SK-N-MC (cell line): Measurements from ENCODE around the gene CCDC194.

ENCODE experiments used
- EZH2 ChIP-seq: fragments of 200-600 bp; sonication (generic); IDR thresholded peaks from one replicate; pipeline ENCODE4 v1.6.1; 2017; ENCODE audit warnings: antibody characterized with exemption
- FOXP2 ChIP-seq: optimal IDR thresholded peaks from 2 replicates; pipeline ENCODE3; 2011; ENCODE audit warnings: mild to moderate bottlenecking, moderate library complexity; ENCODE audit not compliant: insufficient read depth; ENCODE audit errors: extremely low read length, control extremely low read depth
- POLR2AphosphoS5 ChIP-seq: IDR thresholded peaks from 2 replicates; pipeline ENCODE4 v1.6.1; 2012; ENCODE audit warnings: mild to moderate bottlenecking, low read depth, low read length, borderline replicate concordance

GRCh38 chr19:17419154-17419620, 25.2 kb upstream of the CCDC194 start:
- TF ChIP-seq EZH2 = no peak
- no peak for TF ChIP-seq POLR2AphosphoS5
- TF ChIP-seq FOXP2 = no peak
